K562 (cell line): ENCODE measurements around the gene HMCN1. TPM values are rescaled to one million over a fixed set of nuclear protein-coding genes. Genes with fewer than 3 reads are reported as not detected.

Source experiments
- ARID3A ChIP-seq: IDR thresholded peaks from 2 replicates; pipeline ENCODE4 v1.6.1; 2012; ENCODE audit warnings: low read depth, low read length, improper control_type of control experiment, borderline replicate concordance
- BHLHE40 ChIP-seq: IDR thresholded peaks from 2 replicates; pipeline ENCODE4 v1.6.1; 2011; ENCODE audit warnings: low read length, improper control_type of control experiment
- CC2D1A ChIP-seq: fragments of 450-650 bp; IDR thresholded peaks from 2 replicates; pipeline ENCODE4 v1.6.1; 2017; ENCODE audit warnings: mild to moderate bottlenecking
- CHAMP1 ChIP-seq: fragments of 450-650 bp; IDR thresholded peaks from 2 replicates; pipeline ENCODE4 v1.6.1; 2016; ENCODE audit warnings: mild to moderate bottlenecking
- ESRRA ChIP-seq: fragments of 450-650 bp; IDR thresholded peaks from 2 replicates; pipeline ENCODE4 v1.6.1; 2014; ENCODE audit warnings: low read depth, mild to moderate bottlenecking, moderate library complexity, borderline replicate concordance
- HDAC8 ChIP-seq: fragments of 450-650 bp; IDR thresholded peaks from 2 replicates; pipeline ENCODE4 v1.6.1; 2016; ENCODE audit warnings: mild to moderate bottlenecking, missing genetic modification characterization, moderate library complexity, missing compliant biosample characterization
- HMBOX1 ChIP-seq: sonication (generic); IDR thresholded peaks from 2 replicates; pipeline ENCODE4 v1.6.1; 2016
- L3MBTL2 ChIP-seq: fragments of 450-650 bp; IDR thresholded peaks from 2 replicates; pipeline ENCODE4 v1.6.1; 2016; ENCODE audit warnings: mild to moderate bottlenecking, moderate library complexity
- LCOR ChIP-seq: sonication (generic); formaldehyde crosslinking; IDR thresholded peaks from 2 replicates; pipeline ENCODE4 v1.8.0; 2022; ENCODE audit warnings: mild to moderate bottlenecking, missing genetic modification reagents
- MEIS2 ChIP-seq: fragments of 450-650 bp; IDR thresholded peaks from 2 replicates; pipeline ENCODE4 v1.6.1; 2014; ENCODE audit warnings: mild to moderate bottlenecking; ENCODE audit not compliant: partially characterized antibody
- MYBL2 ChIP-seq, 2 experiments: fragments of 450-650 bp in 1 of 2; sonication (generic) in 1 of 2; formaldehyde crosslinking in 1 of 2; IDR thresholded peaks; 2 replicates each; pipeline versions ENCODE4 v1.6.1 to v1.8.1; 2017 to 2022; ENCODE audit warnings: borderline replicate concordance in 1 of 2, inconsistent platforms in 1 of 2, low read depth in 1 of 2, mild to moderate bottlenecking in 1 of 2, missing genetic modification reagents in 1 of 2, moderate library complexity in 1 of 2
- NEUROD1 ChIP-seq: fragments of 150-350 bp; IDR thresholded peaks from 2 replicates; pipeline ENCODE4 v1.6.1; 2014; ENCODE audit warnings: borderline replicate concordance, low read length, low read depth; ENCODE audit not compliant: partially characterized antibody
- NR4A1 ChIP-seq, 2 experiments: fragments of 250-450 bp in 1 of 2; fragments of 450-650 bp in 1 of 2; sonication (Bioruptor Pico) in 1 of 2; IDR thresholded peaks; 2 replicates each; pipeline versions ENCODE4 v1.4.0 to v1.6.1; 2016 to 2020; ENCODE audit warnings: mild to moderate bottlenecking in 2 of 2, missing compliant biosample characterization in 1 of 2, missing genetic modification characterization in 1 of 2, moderate library complexity in 1 of 2
- RCOR1 ChIP-seq, 2 experiments: IDR thresholded peaks; 2 replicates each; pipeline ENCODE4 v1.6.1; 2012; ENCODE audit warnings: low read depth in 2 of 2, low read length in 2 of 2, borderline replicate concordance in 1 of 2, improper control_type of control experiment in 1 of 2
- RFX1 ChIP-seq: fragments of 450-650 bp; IDR thresholded peaks from 2 replicates; pipeline ENCODE4 v1.6.1; 2016; ENCODE audit warnings: mild to moderate bottlenecking, moderate library complexity
- USF1 ChIP-seq: sonication (generic); formaldehyde crosslinking; IDR thresholded peaks from 2 replicates; pipeline ENCODE4 v1.9.0; 2022; ENCODE audit warnings: mild to moderate bottlenecking, missing genetic modification reagents
- VEZF1 ChIP-seq: fragments of 200-800 bp; sonication (Bioruptor generic); IDR thresholded peaks from 2 replicates; pipeline ENCODE4 v1.6.1; 2017; ENCODE audit warnings: missing genetic modification characterization, missing compliant biosample characterization
- polyA plus RNA-seq, 8 experiments: library from polyadenylated mRNA; depleted of rRNA in 4 of 8; stranded (reverse) in 5 of 8; unstranded in 3 of 8; fragments of >200 nt; fragmentation: Nextera tagmentation in 2 of 8; fragmentation: Illumina TruSeq in 1 of 8; extraction: Ambion mirVana in 2 of 8; extraction: Trizol in 1 of 8; gene quantifications; 2 replicates each; pipeline versions ENCODE4 v1.2.1 to v1.2.3, GENCODE V29; 2011 to 2014; ENCODE audit warnings: inconsistent platforms in 1 of 8, missing spikeins in 1 of 8
- total RNA-seq, 7 experiments: library from RNA; depleted of rRNA in 6 of 7; stranded (reverse); fragments of >200 nt in 6 of 7; fragmentation: Illumina TruSeq in 2 of 7; extraction: Trizol in 2 of 7; gene quantifications; 2 replicates each; pipeline versions ENCODE4 v1.2.1 to v1.2.3, GENCODE V29; 2011 to 2021; ENCODE audit warnings: low replicate concordance in 1 of 7
- TF ChIP-seq, protein P1 (sequence below), 2 experiments: fragments of 450-650 bp in 1 of 2; sonication (generic) in 1 of 2; formaldehyde crosslinking in 1 of 2; IDR thresholded peaks in 1 of 2; conservative IDR thresholded peaks in 1 of 2; 2 replicates each; pipeline versions ENCODE4 v1.6.1 to v1.8.1; 2016 to 2023; ENCODE audit warnings: mild to moderate bottlenecking in 2 of 2, moderate library complexity in 2 of 2, inconsistent platforms in 1 of 2, missing genetic modification reagents in 1 of 2

Gene HMCN1
- total and polyA plus RNA-seq, 9 of the 15 experiments (the other 6 are each of a cell fraction or from before 2014, with no cell fraction given) = 0.07 to 0.36 (median 0.21) TPM

GRCh38 chr1:186112280-186112679 lies 378.1 kb downstream of the HMCN1 start (continued):
- TF ChIP-seq, protein P1, sequence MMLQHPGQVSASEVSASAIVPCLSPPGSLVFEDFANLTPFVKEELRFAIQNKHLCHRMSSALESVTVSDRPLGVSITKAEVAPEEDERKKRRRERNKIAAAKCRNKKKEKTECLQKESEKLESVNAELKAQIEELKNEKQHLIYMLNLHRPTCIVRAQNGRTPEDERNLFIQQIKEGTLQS (IDR thresholded peaks at IDR 0.05) = peak; percentile 97
- TF ChIP-seq, protein P1 (CRISPR knock-in tag; conservative IDR thresholded peaks at IDR 0.05) = peak; percentile 90
- TF ChIP-seq MEIS2 (peak; percentile 80), HDAC8 (no peak), ARID3A (peak; percentile 98), USF1 (CRISPR knock-in tag) (peak; percentile 88), MYBL2 (IDR thresholded peaks at IDR 0.05; ENCODE audit: low read depth) (peak; percentile 51; the same call in 1 of the 2 replicates), MYBL2 (CRISPR knock-in tag; IDR thresholded peaks at IDR 0.05; ENCODE audit: borderline replicate concordance) (no peak), CC2D1A (peak; percentile 96), RFX1 (no peak), NR4A1 (CRISPR knock-in tag; IDR thresholded peaks at IDR 0.05) (no peak), NR4A1 (tag; IDR thresholded peaks at IDR 0.05) (peak; percentile 51; the same call in 1 of the 2 replicates), BHLHE40 (peak; percentile 82), LCOR (peak; percentile 73), RCOR1 (IDR thresholded peaks at IDR 0.05; ENCODE audit: borderline replicate concordance in 1 of 2, low read depth in 2 of 2, low read length in 2 of 2) (peak; percentile 96 to 100), ESRRA (no peak), CHAMP1 (peak; percentile 98), L3MBTL2 (peak; percentile 48; the same call in 1 of the 2 replicates), HMBOX1 (peak; percentile 72; the same call in 1 of the 2 replicates), NEUROD1 (peak; percentile 84), VEZF1 (peak; percentile 53)
